Mucosa of rectum (tissue), 2 donors: ENCODE data around the gene RAB11FIP4.

Source experiments
- H3K27ac ChIP-seq, 2 donors: one replicate each; pipeline ENCODE4 v1.7.0; 2013; ENCODE audit warnings: inconsistent platforms in 2 of 2, low read depth in 2 of 2, low read length in 2 of 2
- H3K27me3 ChIP-seq, 2 donors: one replicate each; pipeline ENCODE4 v1.7.0; 2013; ENCODE audit warnings: low read length in 2 of 2; ENCODE audit not compliant: control insufficient read depth in 2 of 2, insufficient read depth in 2 of 2
- H3K36me3 ChIP-seq, 2 donors: one replicate each; pipeline ENCODE4 v1.7.0; 2013; ENCODE audit warnings: low read length in 2 of 2; ENCODE audit not compliant: control insufficient read depth in 2 of 2, insufficient read depth in 2 of 2
- H3K4me1 ChIP-seq, 2 donors: one replicate each; pipeline ENCODE4 v1.7.0; 2013; ENCODE audit warnings: low read length in 2 of 2, mild to moderate bottlenecking in 1 of 2; ENCODE audit not compliant: control insufficient read depth in 2 of 2, insufficient read depth in 2 of 2
- H3K4me3 ChIP-seq, 2 donors: one replicate each; pipeline ENCODE4 v1.7.0; 2013; ENCODE audit warnings: low read length in 2 of 2
- H3K9ac ChIP-seq, 2 donors: one replicate each; pipeline ENCODE4 v1.7.0; 2013; ENCODE audit warnings: low read length in 2 of 2, low read depth in 1 of 2, mild to moderate bottlenecking in 1 of 2
- H3K9me3 ChIP-seq, 2 donors: one replicate each; pipeline ENCODE4 v1.7.0; 2013; ENCODE audit warnings: low read length in 2 of 2; ENCODE audit not compliant: control insufficient read depth in 2 of 2
- donor health status: healthy.
- donor health status: Normal muscosa, but diverticular disease.

The RAB11FIP4 gene

DNA sequence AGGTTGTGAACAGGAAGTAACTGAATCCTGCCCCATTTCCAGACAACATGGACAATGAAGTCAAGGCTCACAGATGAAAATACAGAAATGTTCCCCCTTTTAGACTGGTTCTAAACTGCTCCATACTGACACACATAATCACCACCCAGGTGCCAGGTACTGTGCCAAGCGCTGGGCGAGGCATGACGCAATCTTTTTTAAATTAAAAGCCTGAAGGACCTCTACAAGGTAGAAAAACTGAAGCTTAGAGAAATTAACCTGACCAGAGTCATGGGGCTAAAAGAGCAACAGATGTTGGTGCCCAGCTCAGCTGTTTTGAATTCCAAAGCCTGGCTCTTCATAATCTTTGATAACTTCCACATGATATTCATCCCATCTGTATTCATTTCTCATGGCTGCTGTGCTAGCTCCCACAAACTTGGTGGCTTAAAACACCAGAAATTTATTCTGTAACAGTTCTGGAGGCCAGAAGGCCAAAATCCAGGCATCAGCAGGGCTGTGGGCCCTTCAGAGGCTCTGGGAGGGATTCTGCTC, 4.9 kb upstream of the RAB11FIP4 start:
- Histone ChIP-seq H3K9ac (no peak overlapping the region), H3K27me3 (peaks cover 17 to 19% of the 10 kb centered on the region in 2 donors), H3K36me3 (peaks cover 0 to 9% of the 10 kb centered on the region in 2 donors), H3K4me3 (no peak overlapping the region), H3K9me3 (no peaks in the 10 kb centered on the region), H3K27ac (no peak overlapping the region), H3K4me1 (no peaks in the 10 kb centered on the region)

DNA sequence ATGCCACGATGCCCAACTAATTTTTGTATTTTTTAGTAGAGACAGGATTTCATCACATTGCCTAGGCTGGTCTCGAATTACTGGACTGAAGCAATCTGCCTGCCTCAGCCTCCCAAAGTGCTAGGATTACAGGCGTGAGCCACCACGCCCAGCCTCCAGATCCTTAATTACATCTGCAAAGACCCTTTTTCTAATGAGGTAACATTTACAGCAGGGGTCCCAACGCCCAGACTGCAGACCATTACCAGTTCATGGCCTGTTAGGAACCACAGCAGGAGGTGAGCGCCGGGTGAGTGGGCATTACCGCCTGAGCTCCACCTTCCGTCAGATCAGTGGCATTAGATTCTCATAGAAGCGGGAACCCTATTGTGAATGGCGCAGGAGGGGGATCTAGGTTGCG, 4.0 kb upstream of the RAB11FIP4 start:
- peaks cover 21 to 23% of the 10 kb centered on the region in 2 donors for H3K27me3 ChIP-seq
- peaks cover 0 to 5% of the 10 kb centered on the region in 2 donors for H3K36me3 ChIP-seq
- H3K9me3 ChIP-seq, result no peaks in the 10 kb centered on the region
- H3K9ac ChIP-seq, result no peak overlapping the region
- no peak overlapping the region for H3K27ac ChIP-seq
- no peaks in the 10 kb centered on the region for H3K4me1 ChIP-seq
- no peak overlapping the region for H3K4me3 ChIP-seq

DNA sequence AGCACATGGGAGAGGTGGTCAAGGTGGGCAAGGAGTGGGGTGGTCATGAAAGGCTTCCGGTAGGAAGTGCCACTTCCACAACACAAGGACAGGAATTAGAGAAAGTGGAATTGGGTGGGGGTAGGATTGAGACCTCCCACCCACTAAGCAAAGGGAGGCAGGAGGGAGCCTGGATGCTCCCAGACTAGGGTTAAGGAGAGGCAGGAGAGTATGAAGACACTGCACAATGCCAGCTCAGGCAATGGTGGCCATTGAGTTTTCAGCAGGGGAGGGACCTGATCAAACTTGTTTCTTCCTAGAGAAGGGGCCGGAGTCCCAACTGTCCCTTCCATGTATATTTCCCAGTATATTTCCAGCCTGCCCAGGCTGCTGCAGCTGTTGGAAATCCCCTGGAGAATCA, 3.1 kb upstream of the RAB11FIP4 start:
- no peaks in the 10 kb centered on the region for H3K36me3 ChIP-seq
- H3K4me1 ChIP-seq, result no peaks in the 10 kb centered on the region
- H3K27me3 ChIP-seq, result peaks cover 30 to 32% of the 10 kb centered on the region in 2 donors
- no peaks in the 10 kb centered on the region for H3K9me3 ChIP-seq
- H3K9ac ChIP-seq, result no peak overlapping the region
- no peak overlapping the region for H3K27ac ChIP-seq
- no peak overlapping the region for H3K4me3 ChIP-seq

- Histone ChIP-seq H3K4me1 (no peaks in the 10 kb centered on the region), H3K9ac (no peak overlapping the region), H3K27me3 (peaks cover 33 to 36% of the 10 kb centered on the region in 2 donors), H3K9me3 (no peaks in the 10 kb centered on the region), H3K27ac (no peak overlapping the region), H3K36me3 (no peaks in the 10 kb centered on the region), H3K4me3 (no peak overlapping the region)
Observed at GRCh38 chr17:31388770-31389656, 2.5 kb upstream of the RAB11FIP4 start.

DNA sequence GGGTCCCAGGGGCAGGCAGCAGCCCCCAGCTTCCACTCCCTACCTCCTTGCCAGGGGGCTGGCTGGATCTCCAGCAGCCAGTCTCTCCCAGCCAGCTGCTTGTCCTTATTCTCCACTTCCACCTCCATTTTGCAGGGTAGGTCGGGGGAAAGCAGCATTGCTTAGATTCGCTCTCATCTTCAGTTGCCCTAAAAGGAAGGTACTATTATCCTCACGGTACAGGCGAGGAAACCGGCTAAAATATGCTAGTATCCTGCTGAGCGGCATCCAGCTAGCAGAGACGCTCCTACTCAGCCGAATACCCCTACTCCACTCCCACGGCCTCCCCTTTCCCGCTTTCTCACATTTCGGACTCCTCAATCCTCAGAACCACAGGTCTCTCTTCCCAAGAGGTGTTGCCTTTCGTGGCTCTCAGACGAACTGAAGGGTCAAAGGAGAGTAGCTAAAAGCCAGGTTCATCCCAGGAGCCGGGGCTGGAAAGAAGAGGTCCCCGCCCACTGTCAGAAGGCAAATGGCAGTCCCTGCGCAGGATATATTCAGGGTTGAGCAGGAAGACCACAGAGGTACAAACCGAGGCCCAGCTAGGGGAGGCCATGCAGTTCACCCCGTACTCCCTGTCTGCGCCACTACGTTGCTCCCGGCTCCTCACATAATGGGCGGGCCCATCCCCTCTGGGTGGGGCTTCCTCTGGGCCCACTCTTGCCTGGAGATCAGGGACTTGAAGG, 1.7 kb upstream of the RAB11FIP4 start:
- H3K36me3 ChIP-seq, result no peaks in the 10 kb centered on the region
- H3K27me3 ChIP-seq, result peaks cover 33 to 39% of the 10 kb centered on the region in 2 donors
- H3K4me1 ChIP-seq, result no peaks in the 10 kb centered on the region
- H3K9me3 ChIP-seq, result no peaks in the 10 kb centered on the region
- no peak overlapping the region for H3K4me3 ChIP-seq
- no peak overlapping the region for H3K9ac ChIP-seq
- H3K27ac ChIP-seq, result no peak overlapping the region

GRCh38 chr17:31390426-31390747, 1.1 kb upstream of the RAB11FIP4 start:
- no peaks in the 10 kb centered on the region for H3K36me3 ChIP-seq
- no peak overlapping the region for H3K27ac ChIP-seq
- peaks cover 33 to 39% of the 10 kb centered on the region in 2 donors for H3K27me3 ChIP-seq
- H3K9ac ChIP-seq, result no peak overlapping the region
- no peaks in the 10 kb centered on the region for H3K4me1 ChIP-seq
- no peaks in the 10 kb centered on the region for H3K9me3 ChIP-seq
- no peak overlapping the region for H3K4me3 ChIP-seq

- H3K27me3 ChIP-seq, result peaks cover 33 to 39% of the 10 kb centered on the region in 2 donors
- H3K9ac ChIP-seq, result no peak overlapping the region
- H3K27ac ChIP-seq, result no peak overlapping the region
- H3K4me1 ChIP-seq, result no peaks in the 10 kb centered on the region
- peak overlapping the region in 1 of 2 donors; percentile 20 for H3K4me3 ChIP-seq
- H3K36me3 ChIP-seq, result no peaks in the 10 kb centered on the region
- no peaks in the 10 kb centered on the region for H3K9me3 ChIP-seq
Observed at GRCh38 chr17:31390748-31391495, 553 bp upstream of the RAB11FIP4 start.

- Histone ChIP-seq H3K4me1 (no peaks in the 10 kb centered on the region), H3K27ac (no peak overlapping the region), H3K4me3 (peak overlapping the region in 1 of 2 donors; percentile 7), H3K9ac (no peak overlapping the region), H3K27me3 (peaks cover 33 to 39% of the 10 kb centered on the region in 2 donors), H3K9me3 (no peaks in the 10 kb centered on the region), H3K36me3 (no peaks in the 10 kb centered on the region)
Observed at GRCh38 chr17:31392002-31392855, 754 bp downstream of the RAB11FIP4 start.
